ENCODE data around the gene DDX60. TPM values are rescaled to one million over a fixed set of nuclear protein-coding genes. Genes with fewer than 3 reads are reported as not detected.
A peak's percentile ranks its signal among the peaks of the same experiment; 100 is the strongest.

Gene DDX60
- total RNA-seq, 1 experiment from 2014 or later = 6.3 TPM

GRCh38 chr4:168273838-168274237 lies 44.7 kb downstream of the DDX60 start:
- ATAC-seq (no peak), DNase-seq (peak; percentile 33)
- no peak overlapping the region for H2AFZ ChIP-seq (ENCODE audit: low read length)
- no peaks in the 10 kb centered on the region for H3K36me3 ChIP-seq (ENCODE audit: low read depth, low read length)
- no peaks in the 10 kb centered on the region for H4K20me1 ChIP-seq (ENCODE audit: low read length)
- no peak overlapping the region for H3K9ac ChIP-seq (ENCODE audit: low read length)
- no TSS peak for BruUV-seq (replicated peaks)
- no peaks in the 10 kb centered on the region for H3K9me2 ChIP-seq (replicated peaks; ENCODE audit: low read length)
- POLR2A ChIA-PET (ENCODE audit: unreplicated experiment) = no interaction called here
- H3K27ac ChIP-seq (ENCODE audit: low read length) = no peak overlapping the region
- H3K4me3 ChIP-seq (ENCODE audit: low read length) = no peak overlapping the region
- H3K27me3 ChIP-seq (ENCODE audit: low read length) = no peaks in the 10 kb centered on the region
- H3K4me1 ChIP-seq (ENCODE audit: insufficient read depth, low read length) = no peaks in the 10 kb centered on the region
- H3K4me2 ChIP-seq (ENCODE audit: low read length) = no peak overlapping the region
- TF ChIP-seq EZH2 (IDR thresholded peaks at IDR 0.05; ENCODE audit: low read length, unreplicated experiment) = no peak
- TF ChIP-seq CTCF (conservative IDR thresholded peaks at IDR 0.05; ENCODE audit: low read depth, low read length) = no peak
- no peak for TF ChIP-seq EZH2phosphoT487 (IDR thresholded peaks at IDR 0.05; ENCODE audit: borderline replicate concordance, low read length)
- intact Hi-C loops (cut with micrococcal nuclease) = no loop called here
- H3K9me3 ChIP-seq (ENCODE audit: low read length) = no peaks in the 10 kb centered on the region
- CTCF ChIA-PET = no interaction called here
- no peaks in the 10 kb centered on the region for H3K79me2 ChIP-seq (ENCODE audit: low read length)
- H3F3A ChIP-seq (ENCODE audit: low read length, unreplicated experiment) = no peaks in the 10 kb centered on the region

GRCh38 chr4:168272488-168272887 lies 46.1 kb downstream of the DDX60 start:
- TF ChIP-seq CTCF (conservative IDR thresholded peaks at IDR 0.05; ENCODE audit: low read depth, low read length) = no peak
- TF ChIP-seq EZH2phosphoT487 (IDR thresholded peaks at IDR 0.05; ENCODE audit: borderline replicate concordance, low read length) = no peak
- no peak for TF ChIP-seq EZH2 (IDR thresholded peaks at IDR 0.05; ENCODE audit: low read length, unreplicated experiment)
- no peak overlapping the region for H3K27ac ChIP-seq (ENCODE audit: low read length)
- H3K4me2 ChIP-seq (ENCODE audit: low read length) = no peak overlapping the region
- H3K4me1 ChIP-seq (ENCODE audit: insufficient read depth, low read length) = no peaks in the 10 kb centered on the region
- no peak overlapping the region for H3K9ac ChIP-seq (ENCODE audit: low read length)
- H3K9me3 ChIP-seq (ENCODE audit: low read length) = no peaks in the 10 kb centered on the region
- no peaks in the 10 kb centered on the region for H3K9me2 ChIP-seq (replicated peaks; ENCODE audit: low read length)
- no peak overlapping the region for H2AFZ ChIP-seq (ENCODE audit: low read length)
- ATAC-seq (no peak), DNase-seq (no peak)
- no peaks in the 10 kb centered on the region for H3K79me2 ChIP-seq (ENCODE audit: low read length)
- ChIA-PET CTCF (no interaction called here), POLR2A (ENCODE audit: unreplicated experiment) (no interaction called here)
- H3K4me3 ChIP-seq (ENCODE audit: low read length) = no peak overlapping the region
- no TSS peak for BruUV-seq (replicated peaks)
- H3K27me3 ChIP-seq (ENCODE audit: low read length) = no peaks in the 10 kb centered on the region
- no peaks in the 10 kb centered on the region for H4K20me1 ChIP-seq (ENCODE audit: low read length)
- H3F3A ChIP-seq (ENCODE audit: low read length, unreplicated experiment) = no peaks in the 10 kb centered on the region
- no peaks in the 10 kb centered on the region for H3K36me3 ChIP-seq (ENCODE audit: low read depth, low read length)
- intact Hi-C loops (cut with micrococcal nuclease) = no loop called here

- intact Hi-C loops (cut with micrococcal nuclease) = no loop called here
- no peak overlapping the region for H3K27ac ChIP-seq (ENCODE audit: low read length)
- H3K9ac ChIP-seq (ENCODE audit: low read length) = no peak overlapping the region
- H3K79me2 ChIP-seq (ENCODE audit: low read length) = no peaks in the 10 kb centered on the region
- H2AFZ ChIP-seq (ENCODE audit: low read length) = no peak overlapping the region
- H3K9me2 ChIP-seq (replicated peaks; ENCODE audit: low read length) = no peaks in the 10 kb centered on the region
- TF ChIP-seq CTCF (conservative IDR thresholded peaks at IDR 0.05; ENCODE audit: low read depth, low read length) (no peak), EZH2phosphoT487 (IDR thresholded peaks at IDR 0.05; ENCODE audit: borderline replicate concordance, low read length) (no peak), EZH2 (IDR thresholded peaks at IDR 0.05; ENCODE audit: low read length, unreplicated experiment) (no peak)
- H3K4me1 ChIP-seq (ENCODE audit: insufficient read depth, low read length) = no peaks in the 10 kb centered on the region
- H3K4me2 ChIP-seq (ENCODE audit: low read length) = no peak overlapping the region
- H3K4me3 ChIP-seq (ENCODE audit: low read length) = no peak overlapping the region
- no TSS peak for BruUV-seq (replicated peaks)
- H3K36me3 ChIP-seq (ENCODE audit: low read depth, low read length) = no peaks in the 10 kb centered on the region
- CTCF ChIA-PET = no interaction called here
- POLR2A ChIA-PET (ENCODE audit: unreplicated experiment) = no interaction called here
- H3K9me3 ChIP-seq (ENCODE audit: low read length) = no peaks in the 10 kb centered on the region
- no peak for DNase-seq
- no peaks in the 10 kb centered on the region for H3K27me3 ChIP-seq (ENCODE audit: low read length)
- no peaks in the 10 kb centered on the region for H4K20me1 ChIP-seq (ENCODE audit: low read length)
- H3F3A ChIP-seq (ENCODE audit: low read length, unreplicated experiment) = no peaks in the 10 kb centered on the region
- no peak for ATAC-seq
These were observed 48.7 kb downstream of the DDX60 start for GRCh38 chr4:168269896-168270295.

Measured in PC-3 (cell line).